ENCODE results near the gene KCNK3.

Gene KCNK3

DNA sequence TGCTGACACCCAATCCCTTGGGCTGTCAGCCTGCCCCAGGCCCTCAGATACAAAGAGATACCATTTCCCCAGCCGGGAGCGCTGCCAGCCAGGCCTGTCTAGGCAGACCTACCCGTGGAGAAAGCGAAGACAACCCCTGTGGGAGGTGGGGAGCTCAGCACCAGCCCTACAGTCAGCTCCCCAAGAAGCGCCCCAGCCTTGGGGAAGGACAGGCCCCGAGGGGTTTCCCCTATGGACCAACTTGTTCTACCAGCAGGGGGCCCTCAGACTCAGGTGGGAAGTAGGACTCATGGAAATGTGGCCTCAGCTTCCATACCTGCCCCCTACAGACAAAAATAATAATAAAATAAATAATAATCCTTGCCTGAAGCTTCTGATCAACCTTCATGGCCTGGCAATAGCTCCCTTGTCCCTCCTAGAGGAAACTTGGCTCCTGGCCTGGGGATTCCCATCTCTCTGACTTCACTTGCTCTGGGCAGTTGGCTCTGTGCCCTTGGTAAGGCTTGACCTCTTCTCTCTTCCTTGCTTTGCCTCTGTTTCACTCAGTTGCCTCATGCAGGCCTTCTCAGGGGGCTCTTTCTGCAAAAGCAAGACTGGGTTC lies 78.6 kb downstream of the KCNK3 start:
- peaks cover 44 to 49% of the 10 kb centered on the region in 2 donors for H3K4me1 Mint-ChIP-seq (ENCODE audit: low read depth in 2 of 2)
- H3K27me3 Mint-ChIP-seq = no peaks in the 10 kb centered on the region
- no peak overlapping the region for H3K4me3 Mint-ChIP-seq
- peaks cover 20% of the 10 kb centered on the region for H3K36me3 Mint-ChIP-seq (ENCODE audit: insufficient read depth)
- ATAC-seq (replicated peaks) (no peak), DNase-seq (peak in 1 of 3 experiments; percentile 18)
- H3K9me3 Mint-ChIP-seq = no peaks in the 10 kb centered on the region
- H3K27ac Mint-ChIP-seq = peak overlapping the region; percentile 90

GRCh38 chr2:26772064-26773001 lies 79.8 kb downstream of the KCNK3 start:
- Mint-ChIP-seq H3K9me3 (no peaks in the 10 kb centered on the region), H3K4me1 (ENCODE audit: low read depth in 2 of 2) (peaks cover 48 to 51% of the 10 kb centered on the region in 2 donors), H3K36me3 (ENCODE audit: insufficient read depth) (peaks cover 31% of the 10 kb centered on the region), H3K27me3 (no peaks in the 10 kb centered on the region), H3K4me3 (peak overlapping the region; percentile 13 to 23), H3K27ac (peak overlapping the region; percentile 90)
- DNase-seq (peak; percentile 28 to 48 (median 34)), ATAC-seq (replicated peaks) (peak; percentile 82)

GRCh38 chr2:26776195-26776800 lies 83.8 kb downstream of the KCNK3 start:
- Mint-ChIP-seq H3K36me3 (ENCODE audit: insufficient read depth) (peaks cover 55% of the 10 kb centered on the region), H3K27ac (peak overlapping the region; percentile 62 to 87), H3K4me3 (no peak overlapping the region), H3K4me1 (ENCODE audit: low read depth in 2 of 2) (peaks cover 25 to 26% of the 10 kb centered on the region in 2 donors), H3K27me3 (no peaks in the 10 kb centered on the region), H3K9me3 (no peaks in the 10 kb centered on the region)
- no peak for DNase-seq
- ATAC-seq (replicated peaks) = no peak

DNA sequence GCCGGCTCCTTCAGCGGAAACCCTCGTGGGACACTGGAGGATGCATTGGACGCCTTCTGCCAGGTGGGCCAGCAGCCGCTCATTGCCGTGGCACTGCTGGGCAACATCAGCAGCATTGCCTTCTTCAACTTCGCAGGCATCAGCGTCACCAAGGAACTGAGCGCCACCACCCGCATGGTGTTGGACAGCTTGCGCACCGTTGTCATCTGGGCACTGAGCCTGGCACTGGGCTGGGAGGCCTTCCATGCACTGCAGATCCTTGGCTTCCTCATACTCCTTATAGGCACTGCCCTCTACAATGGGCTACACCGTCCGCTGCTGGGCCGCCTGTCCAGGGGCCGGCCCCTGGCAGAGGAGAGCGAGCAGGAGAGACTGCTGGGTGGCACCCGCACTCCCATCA lies 85.6 kb downstream of the KCNK3 start:
- Mint-ChIP-seq H3K27ac (peak overlapping the region in 1 of 2 donors; percentile 59), H3K36me3 (ENCODE audit: insufficient read depth) (peaks cover 51% of the 10 kb centered on the region), H3K4me1 (ENCODE audit: low read depth in 2 of 2) (peaks cover 8 to 9% of the 10 kb centered on the region in 2 donors), H3K4me3 (no peak overlapping the region), H3K27me3 (no peaks in the 10 kb centered on the region), H3K9me3 (no peaks in the 10 kb centered on the region)
- DNase-seq = no peak
- no peak for ATAC-seq (replicated peaks)

- no peaks in the 10 kb centered on the region for H3K9me3 Mint-ChIP-seq
- ATAC-seq (replicated peaks) (no peak), DNase-seq (no peak)
- H3K4me1 Mint-ChIP-seq (ENCODE audit: low read depth in 2 of 2) = peaks cover 8 to 9% of the 10 kb centered on the region in 2 donors
- H3K4me3 Mint-ChIP-seq = no peak overlapping the region
- no peaks in the 10 kb centered on the region for H3K27me3 Mint-ChIP-seq
- H3K36me3 Mint-ChIP-seq (ENCODE audit: insufficient read depth) = peaks cover 51% of the 10 kb centered on the region
- peak overlapping the region in 1 of 2 donors; percentile 59 for H3K27ac Mint-ChIP-seq
Observed at GRCh38 chr2:26778507-26778906, 86.0 kb downstream of the KCNK3 start.

- Mint-ChIP-seq H3K27me3 (no peaks in the 10 kb centered on the region), H3K9me3 (no peaks in the 10 kb centered on the region), H3K36me3 (ENCODE audit: insufficient read depth) (peaks cover 48% of the 10 kb centered on the region), H3K4me3 (no peak overlapping the region), H3K27ac (peak overlapping the region; percentile 44 to 83), H3K4me1 (ENCODE audit: low read depth in 2 of 2) (peaks cover 10 to 12% of the 10 kb centered on the region in 2 donors)
- ATAC-seq (replicated peaks) (no peak), DNase-seq (no peak)
Observed at GRCh38 chr2:26780203-26780760, 87.8 kb downstream of the KCNK3 start.

Measured in effector memory CD8-positive, alpha-beta T cell (primary cell).